Sigmoid colon (tissue), 4 donors: Measurements from ENCODE around the gene CYP27B1.

ENCODE experiments used
- EP300 ChIP-seq, 4 donors: sonication (generic); formaldehyde crosslinking; IDR thresholded peaks; one replicate each; pipeline ENCODE4 v1.6.1; 2017; ENCODE audit warnings: antibody characterized with exemption in 4 of 4
- POLR2A ChIP-seq, 2 donors: fragments of 450-650 bp; IDR thresholded peaks; one replicate each; pipeline ENCODE4 v1.6.1; 2016; ENCODE audit warnings: antibody characterized with exemption in 2 of 2, mild to moderate bottlenecking in 2 of 2, moderate library complexity in 2 of 2
- POLR2AphosphoS5 ChIP-seq, 4 donors: sonication (generic); formaldehyde crosslinking; IDR thresholded peaks; one replicate each; pipeline ENCODE4 v1.6.1; 2017; ENCODE audit warnings: antibody characterized with exemption in 4 of 4
- TF ChIP-seq, protein P1 (sequence below), 4 experiments: fragments of 450-650 bp in 3 of 4; fragments of 200-600 bp in 1 of 4; IDR thresholded peaks; one replicate each; pipeline ENCODE4 v1.5.1; 2016 to 2019; ENCODE audit warnings: antibody characterized with exemption in 4 of 4, mild to moderate bottlenecking in 3 of 4, moderate library complexity in 2 of 4

DNA sequence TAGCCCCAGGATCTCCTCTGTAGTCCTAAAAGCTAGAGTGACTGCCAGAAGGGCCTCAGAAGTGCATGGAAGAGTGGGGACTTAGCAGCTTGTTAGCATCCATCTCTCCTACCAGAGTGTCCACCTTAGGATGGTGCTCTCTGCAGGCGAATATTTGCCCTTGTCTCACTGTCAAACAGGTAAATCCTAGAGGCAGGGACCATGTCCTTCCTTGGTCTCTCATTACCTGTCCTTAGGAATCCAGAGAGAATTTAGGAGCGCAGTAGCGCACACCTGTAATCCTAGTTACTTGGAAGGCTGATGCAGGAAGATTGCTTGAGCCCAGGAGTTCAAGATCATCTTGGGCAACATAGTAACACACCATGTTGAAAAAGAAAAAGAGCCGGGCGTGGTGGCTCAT is 49.7 kb downstream of the CYP27B1 start:
- TF ChIP-seq, protein P1, sequence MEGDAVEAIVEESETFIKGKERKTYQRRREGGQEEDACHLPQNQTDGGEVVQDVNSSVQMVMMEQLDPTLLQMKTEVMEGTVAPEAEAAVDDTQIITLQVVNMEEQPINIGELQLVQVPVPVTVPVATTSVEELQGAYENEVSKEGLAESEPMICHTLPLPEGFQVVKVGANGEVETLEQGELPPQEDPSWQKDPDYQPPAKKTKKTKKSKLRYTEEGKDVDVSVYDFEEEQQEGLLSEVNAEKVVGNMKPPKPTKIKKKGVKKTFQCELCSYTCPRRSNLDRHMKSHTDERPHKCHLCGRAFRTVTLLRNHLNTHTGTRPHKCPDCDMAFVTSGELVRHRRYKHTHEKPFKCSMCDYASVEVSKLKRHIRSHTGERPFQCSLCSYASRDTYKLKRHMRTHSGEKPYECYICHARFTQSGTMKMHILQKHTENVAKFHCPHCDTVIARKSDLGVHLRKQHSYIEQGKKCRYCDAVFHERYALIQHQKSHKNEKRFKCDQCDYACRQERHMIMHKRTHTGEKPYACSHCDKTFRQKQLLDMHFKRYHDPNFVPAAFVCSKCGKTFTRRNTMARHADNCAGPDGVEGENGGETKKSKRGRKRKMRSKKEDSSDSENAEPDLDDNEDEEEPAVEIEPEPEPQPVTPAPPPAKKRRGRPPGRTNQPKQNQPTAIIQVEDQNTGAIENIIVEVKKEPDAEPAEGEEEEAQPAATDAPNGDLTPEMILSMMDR (IDR thresholded peaks at IDR 0.05) = no peak
- no peak for TF ChIP-seq POLR2A (IDR thresholded peaks at IDR 0.05)
- TF ChIP-seq EP300 (IDR thresholded peaks at IDR 0.05) = no peak
- TF ChIP-seq POLR2AphosphoS5 (IDR thresholded peaks at IDR 0.05) = no peak
